A549 (cell line): ENCODE results near the gene IGSF10.

ENCODE experiments used
- KDM1A ChIP-seq: fragments of 200-600 bp; sonication (generic); IDR thresholded peaks from 2 replicates; pipeline ENCODE4 v1.6.1; 2016; ENCODE audit warnings: low read depth, mild to moderate bottlenecking
- KDM5A ChIP-seq: fragments of 200-600 bp; sonication (generic); IDR thresholded peaks from 2 replicates; pipeline ENCODE4 v1.6.1; 2016; ENCODE audit warnings: antibody characterized with exemption, mild to moderate bottlenecking
- NPAS2 ChIP-seq: fragments of 250-450 bp; sonication (Bioruptor Pico); IDR thresholded peaks from 2 replicates; pipeline ENCODE4 v1.8.0; 2022; ENCODE audit warnings: mild to moderate bottlenecking, moderate library complexity, borderline replicate concordance
- POLR2A ChIP-seq: IDR thresholded peaks from 2 replicates; pipeline ENCODE4 v1.6.1; 2012; ENCODE audit warnings: mild to moderate bottlenecking, low read length
- RCOR1 ChIP-seq: fragments of 150-350 bp; IDR thresholded peaks from 2 replicates; pipeline ENCODE4 v1.6.1; 2014; ENCODE audit warnings: antibody characterized with exemption, low read length, low read depth
- ZSCAN20 ChIP-seq: fragments of 250-450 bp; sonication (Bioruptor Pico); IDR thresholded peaks from 2 replicates; pipeline ENCODE4 v1.8.0; 2022; ENCODE audit warnings: mild to moderate bottlenecking, moderate library complexity
- TF ChIP-seq, protein P1 (sequence below): fragments of 250-450 bp; sonication (Bioruptor Pico); IDR thresholded peaks from 2 replicates; pipeline ENCODE4 v1.5.0; 2021; ENCODE audit warnings: mild to moderate bottlenecking, moderate library complexity, borderline replicate concordance
- TF ChIP-seq, protein P2 (sequence below): fragments of >200 bp; sonication (Bioruptor Twin); formaldehyde crosslinking; IDR thresholded peaks from 3 replicates; pipeline ENCODE4 v1.5.1; 2016

- TF ChIP-seq ZSCAN20 (CRISPR knock-in tag): no peak
- TF ChIP-seq, protein P1, sequence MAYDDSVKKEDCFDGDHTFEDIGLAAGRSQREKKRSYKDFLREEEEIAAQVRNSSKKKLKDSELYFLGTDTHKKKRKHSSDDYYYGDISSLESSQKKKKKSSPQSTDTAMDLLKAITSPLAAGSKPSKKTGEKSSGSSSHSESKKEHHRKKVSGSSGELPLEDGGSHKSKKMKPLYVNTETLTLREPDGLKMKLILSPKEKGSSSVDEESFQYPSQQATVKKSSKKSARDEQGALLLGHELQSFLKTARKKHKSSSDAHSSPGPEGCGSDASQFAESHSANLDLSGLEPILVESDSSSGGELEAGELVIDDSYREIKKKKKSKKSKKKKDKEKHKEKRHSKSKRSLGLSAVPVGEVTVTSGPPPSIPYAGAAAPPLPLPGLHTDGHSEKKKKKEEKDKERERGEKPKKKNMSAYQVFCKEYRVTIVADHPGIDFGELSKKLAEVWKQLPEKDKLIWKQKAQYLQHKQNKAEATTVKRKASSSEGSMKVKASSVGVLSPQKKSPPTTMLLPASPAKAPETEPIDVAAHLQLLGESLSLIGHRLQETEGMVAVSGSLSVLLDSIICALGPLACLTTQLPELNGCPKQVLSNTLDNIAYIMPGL (CRISPR knock-in tag): no peak
- TF ChIP-seq KDM1A: no peak
- no peak for TF ChIP-seq NPAS2 (CRISPR knock-in tag)
- TF ChIP-seq RCOR1: no peak
- TF ChIP-seq, protein P2, sequence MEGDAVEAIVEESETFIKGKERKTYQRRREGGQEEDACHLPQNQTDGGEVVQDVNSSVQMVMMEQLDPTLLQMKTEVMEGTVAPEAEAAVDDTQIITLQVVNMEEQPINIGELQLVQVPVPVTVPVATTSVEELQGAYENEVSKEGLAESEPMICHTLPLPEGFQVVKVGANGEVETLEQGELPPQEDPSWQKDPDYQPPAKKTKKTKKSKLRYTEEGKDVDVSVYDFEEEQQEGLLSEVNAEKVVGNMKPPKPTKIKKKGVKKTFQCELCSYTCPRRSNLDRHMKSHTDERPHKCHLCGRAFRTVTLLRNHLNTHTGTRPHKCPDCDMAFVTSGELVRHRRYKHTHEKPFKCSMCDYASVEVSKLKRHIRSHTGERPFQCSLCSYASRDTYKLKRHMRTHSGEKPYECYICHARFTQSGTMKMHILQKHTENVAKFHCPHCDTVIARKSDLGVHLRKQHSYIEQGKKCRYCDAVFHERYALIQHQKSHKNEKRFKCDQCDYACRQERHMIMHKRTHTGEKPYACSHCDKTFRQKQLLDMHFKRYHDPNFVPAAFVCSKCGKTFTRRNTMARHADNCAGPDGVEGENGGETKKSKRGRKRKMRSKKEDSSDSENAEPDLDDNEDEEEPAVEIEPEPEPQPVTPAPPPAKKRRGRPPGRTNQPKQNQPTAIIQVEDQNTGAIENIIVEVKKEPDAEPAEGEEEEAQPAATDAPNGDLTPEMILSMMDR: no peak
- no peak for TF ChIP-seq POLR2A
- TF ChIP-seq KDM5A: no peak
Measured at GRCh38 chr3:151456065-151456464, 4.8 kb downstream of the IGSF10 start.
